Measurements from ENCODE around the gene DTNB.
"Not testable (repeated sequence)": the region's sequence is repeated elsewhere in the genome, so short reads cannot be mapped to it uniquely, and the experiment has no call there.

DTNB gene

GRCh38 chr2:25585189-25585588 lies 88.2 kb downstream of the DTNB start:
- DNase-seq = no peak

- DNase-seq = no peak
These were observed 91.1 kb downstream of the DTNB start for GRCh38 chr2:25582077-25582830.

- no peak for DNase-seq
These were observed 96.8 kb downstream of the DTNB start for GRCh38 chr2:25576596-25576995.

- no peak for DNase-seq
These were observed 100.7 kb downstream of the DTNB start for GRCh38 chr2:25572638-25573037.

- no peak for DNase-seq
These were observed 103.1 kb downstream of the DTNB start for GRCh38 chr2:25570161-25570845.

GRCh38 chr2:25567406-25567805 lies 106.0 kb downstream of the DTNB start:
- no peak for DNase-seq

GRCh38 chr2:25566694-25567093 lies 106.7 kb downstream of the DTNB start:
- no peak for DNase-seq

GRCh38 chr2:25566094-25566493 lies 107.3 kb downstream of the DTNB start:
- no peak for DNase-seq

GRCh38 chr2:25561136-25561850 lies 112.1 kb downstream of the DTNB start:
- no peak for DNase-seq

GRCh38 chr2:25559148-25559547 lies 114.2 kb downstream of the DTNB start:
- DNase-seq = no peak

- no peak for DNase-seq
These were observed 115.1 kb downstream of the DTNB start for GRCh38 chr2:25558262-25558661.

GRCh38 chr2:25557179-25558036 lies 116.0 kb downstream of the DTNB start:
- DNase-seq = no peak

- no peak for DNase-seq
These were observed 121.1 kb downstream of the DTNB start for GRCh38 chr2:25552318-25552717.

GRCh38 chr2:25551316-25551715 lies 122.1 kb downstream of the DTNB start:
- no peak for DNase-seq

- DNase-seq = not testable (repeated sequence)
These were observed 123.8 kb downstream of the DTNB start for GRCh38 chr2:25549571-25549970.

- DNase-seq = no peak
These were observed 124.8 kb downstream of the DTNB start for GRCh38 chr2:25548601-25549000.

- DNase-seq = no peak
These were observed 126.5 kb downstream of the DTNB start for GRCh38 chr2:25546852-25547251.

- no peak for DNase-seq
These were observed 127.5 kb downstream of the DTNB start for GRCh38 chr2:25545899-25546298.

- no peak for DNase-seq
These were observed 128.9 kb downstream of the DTNB start for GRCh38 chr2:25544445-25544844.

GRCh38 chr2:25543939-25544338 lies 129.4 kb downstream of the DTNB start:
- DNase-seq = no peak

GRCh38 chr2:25541378-25541777 lies 132.0 kb downstream of the DTNB start:
- no peak for DNase-seq

- no peak for DNase-seq
These were observed 134.2 kb downstream of the DTNB start for GRCh38 chr2:25539136-25539535.

GRCh38 chr2:25537526-25537925 lies 135.9 kb downstream of the DTNB start:
- DNase-seq = no peak

Measured in cerebellar nuclear complex (tissue), 1 donor.